H9 (cell line): Measurements from ENCODE around the gene RNF32. TPM values are rescaled to one million over a fixed set of nuclear protein-coding genes. Genes with fewer than 3 reads are reported as not detected.

ENCODE experiments used
- DNase-seq: peaks from one replicate; pipeline ENCODE4 v3.0.0-alpha.2; 2017
- H2AFZ ChIP-seq: one replicate; pipeline ENCODE4 v1.6.1; 2013; ENCODE audit warnings: mild to moderate bottlenecking, low read length, control low read depth, moderate library complexity
- H2AK5ac ChIP-seq: 2 replicates; pipeline ENCODE4 v1.6.1; 2013; ENCODE audit warnings: low read length, control low read depth, mixed read lengths; ENCODE audit not compliant: insufficient read length
- H2BK120ac ChIP-seq: one replicate; pipeline ENCODE4 v1.6.1; 2013; ENCODE audit warnings: low read depth, mild to moderate bottlenecking, low read length, control low read depth, inconsistent platforms; ENCODE audit not compliant: poor library complexity, severe bottlenecking
- H2BK12ac ChIP-seq: 2 replicates; pipeline ENCODE4 v1.6.1; 2013; ENCODE audit warnings: low read length, control low read depth, mixed read lengths, low read depth; ENCODE audit not compliant: insufficient read length
- H2BK15ac ChIP-seq: 2 replicates; pipeline ENCODE4 v1.6.1; 2013; ENCODE audit warnings: low read depth, low read length, control low read depth
- H2BK20ac ChIP-seq: one replicate; pipeline ENCODE4 v1.6.1; 2013; ENCODE audit warnings: low read depth, mild to moderate bottlenecking, low read length, control low read depth, inconsistent platforms; ENCODE audit not compliant: poor library complexity, severe bottlenecking
- H2BK5ac ChIP-seq: 2 replicates; pipeline ENCODE4 v1.6.1; 2013; ENCODE audit warnings: low read length, control low read depth, mixed read lengths; ENCODE audit not compliant: insufficient read length
- H3K14ac ChIP-seq: 2 replicates; pipeline ENCODE4 v1.6.1; 2013; ENCODE audit warnings: low read length, control low read depth; ENCODE audit not compliant: insufficient read depth
- H3K18ac ChIP-seq: 2 replicates; pipeline ENCODE4 v1.6.1; 2013; ENCODE audit warnings: low read depth, mild to moderate bottlenecking, mixed read lengths, low read length, control low read depth; ENCODE audit not compliant: insufficient read length
- H3K23ac ChIP-seq: 2 replicates; pipeline ENCODE4 v1.6.1; 2013; ENCODE audit warnings: low read length, control low read depth, mixed read lengths, low read depth; ENCODE audit not compliant: insufficient read length
- H3K23me2 ChIP-seq: 2 replicates; pipeline ENCODE4 v1.6.1; 2013; ENCODE audit warnings: low read depth, mild to moderate bottlenecking, mixed read lengths, low read length, control low read depth; ENCODE audit not compliant: insufficient read length, poor library complexity, severe bottlenecking
- H3K27ac ChIP-seq: 2 replicates; pipeline ENCODE4 v1.5.1; 2013; ENCODE audit warnings: low read length, control low read depth, mixed read lengths, low read depth; ENCODE audit not compliant: insufficient read length
- H3K27me3 ChIP-seq: 2 replicates; pipeline ENCODE4 v1.6.1; 2013; ENCODE audit warnings: low read length, control low read depth, inconsistent platforms; ENCODE audit not compliant: insufficient read depth
- H3K4ac ChIP-seq: 2 replicates; pipeline ENCODE4 v1.6.1; 2013; ENCODE audit warnings: low read depth, mild to moderate bottlenecking, control low read depth, inconsistent platforms, low read length, moderate library complexity
- H3K4me1 ChIP-seq: 2 replicates; pipeline ENCODE4 v1.6.1; 2013; ENCODE audit warnings: low read length, control low read depth, inconsistent platforms; ENCODE audit not compliant: insufficient read depth
- H3K4me2 ChIP-seq: 2 replicates; pipeline ENCODE4 v1.6.1; 2013; ENCODE audit warnings: low read length, control low read depth, mixed read lengths; ENCODE audit not compliant: insufficient read length, insufficient read depth
- H3K56ac ChIP-seq: 2 replicates; pipeline ENCODE4 v1.6.1; 2013; ENCODE audit warnings: low read depth, mild to moderate bottlenecking, mixed read lengths, low read length, control low read depth; ENCODE audit not compliant: insufficient read length
- H3K79me1 ChIP-seq: 2 replicates; pipeline ENCODE4 v1.6.1; 2013; ENCODE audit warnings: low read depth, mild to moderate bottlenecking, moderate library complexity, low read length, control low read depth, inconsistent platforms; ENCODE audit not compliant: insufficient read depth, poor library complexity, severe bottlenecking
- H3K79me2 ChIP-seq: 2 replicates; pipeline ENCODE4 v1.6.1; 2013; ENCODE audit warnings: low read length, control low read depth, inconsistent platforms; ENCODE audit not compliant: insufficient read depth
- H3K9ac ChIP-seq: 2 replicates; pipeline ENCODE4 v1.6.1; 2013; ENCODE audit warnings: low read length, control low read depth, mixed read lengths; ENCODE audit not compliant: insufficient read length; ENCODE audit errors: extremely low read depth
- H3K9me3 ChIP-seq: one replicate; pipeline ENCODE4 v1.6.1; 2013; ENCODE audit warnings: low read depth, low read length, inconsistent platforms; ENCODE audit not compliant: control insufficient read depth
- H3T11ph ChIP-seq: one replicate; pipeline ENCODE4 v1.6.1; 2013; ENCODE audit warnings: mild to moderate bottlenecking, low read length, control low read depth, inconsistent platforms
- H4K20me1 ChIP-seq: one replicate; pipeline ENCODE4 v1.6.1; 2013; ENCODE audit not compliant: control insufficient read depth, insufficient read length, insufficient read depth
- H4K5ac ChIP-seq: 2 replicates; pipeline ENCODE4 v1.6.1; 2013; ENCODE audit warnings: low read depth, mild to moderate bottlenecking, mixed read lengths, low read length, control low read depth; ENCODE audit not compliant: insufficient read length
- H4K8ac ChIP-seq: replicated peaks from 2 replicates; pipeline ENCODE4 v1.6.1; 2013; ENCODE audit warnings: low read length, control low read depth, mixed read lengths, low read depth; ENCODE audit not compliant: insufficient read length
- H4K91ac ChIP-seq: 2 replicates; pipeline ENCODE4 v1.6.1; 2013; ENCODE audit warnings: low read depth, mild to moderate bottlenecking, moderate library complexity, mixed read lengths, low read length, control low read depth; ENCODE audit not compliant: insufficient read length
- H3K27ac Mint-ChIP-seq, 3 experiments: 2 replicates in 2 of 3; 3 replicates in 1 of 3; pipeline ENCODE4 v1.8.0; 2020 to 2021; ENCODE audit warnings: mixed read lengths in 3 of 3, mild to moderate bottlenecking in 1 of 3, moderate library complexity in 1 of 3
- H3K27me3 Mint-ChIP-seq: 2 replicates; pipeline ENCODE4 v1.8.0; 2021; ENCODE audit warnings: low read depth, mild to moderate bottlenecking, moderate library complexity, mixed read lengths
- H3K36me3 Mint-ChIP-seq, 3 experiments: 2 replicates in 2 of 3; 3 replicates in 1 of 3; pipeline ENCODE4 v1.8.0; 2020 to 2021; ENCODE audit warnings: low read depth in 3 of 3, mixed read lengths in 3 of 3; ENCODE audit not compliant: insufficient read depth in 1 of 3
- H3K4me1 Mint-ChIP-seq, 2 experiments: 2 replicates each; pipeline ENCODE4 v1.8.0; 2020; ENCODE audit warnings: mixed read lengths in 2 of 2
- H3K4me3 Mint-ChIP-seq, 2 experiments: 2 replicates in 1 of 2; 3 replicates in 1 of 2; pipeline ENCODE4 v1.8.0; 2020 to 2021; ENCODE audit warnings: mild to moderate bottlenecking in 2 of 2, mixed read lengths in 2 of 2, moderate library complexity in 1 of 2
- H3K9me3 Mint-ChIP-seq, 2 experiments: 2 replicates in 1 of 2; 3 replicates in 1 of 2; pipeline ENCODE4 v1.8.0; 2020; ENCODE audit warnings: mild to moderate bottlenecking in 2 of 2, mixed read lengths in 2 of 2, moderate library complexity in 1 of 2
- CTCF ChIP-seq: fragments of 200-600 bp; sonication (generic); conservative IDR thresholded peaks from 3 replicates; pipeline ENCODE4 v1.8.0; 2021; ENCODE audit warnings: antibody characterized with exemption, mild to moderate bottlenecking
- WGBS: extraction: QIAGEN DNeasy Blood & Tissue Kit; methylation state at CpG from one replicate; pipeline ENCODE4 v1.1.7; 2013; ENCODE audit warnings: missing lambda C conversion rate, low lambda C conversion rate, mixed read lengths; ENCODE audit not compliant: insufficient read length; ENCODE audit errors: extremely low coverage; 5-methylcytosine and 5-hydroxymethylcytosine counted together
- total RNA-seq: library from RNA; stranded (reverse); gene quantifications from 2 replicates; pipeline ENCODE4 v1.2.1, GENCODE V29; 2021

RNF32 gene
- total RNA-seq, 1 experiment from 2014 or later = 0.90 TPM

GRCh38 chr7:156677374-156678054, 36.9 kb downstream of the RNF32 start:
- no peaks in the 10 kb centered on the region for H3K27me3 ChIP-seq
- DNase-seq = no peak
- Mint-ChIP-seq H3K4me3 (no peak overlapping the region), H3K9me3 (no peaks in the 10 kb centered on the region; a peak in 1 of 5 replicates), H3K4me1 (peaks cover 18 to 25% of the 10 kb centered on the region in 2 experiments), H3K27ac (peak overlapping the region in 1 of 3 experiments; percentile 51; a peak in 2 of 7 replicates), H3K36me3 (peaks cover 15 to 29% (median 20%) of the 10 kb centered on the region in 3 experiments), H3K27me3 (no peaks in the 10 kb centered on the region)
- H3K79me1 ChIP-seq = no peaks in the 10 kb centered on the region
- no peak overlapping the region for H3K27ac ChIP-seq
- no peaks in the 10 kb centered on the region for H3K79me2 ChIP-seq
- no peaks in the 10 kb centered on the region for H3K23me2 ChIP-seq
- H3K14ac ChIP-seq = no peak overlapping the region
- no peak overlapping the region for H3K4ac ChIP-seq
- no CpG with 5 or more reads among the region's 9 CpGs for WGBS
- H3K9ac ChIP-seq = no peak overlapping the region
- H2AK5ac ChIP-seq = no peak overlapping the region
- H4K20me1 ChIP-seq = no peaks in the 10 kb centered on the region
- H3K18ac ChIP-seq = no peak overlapping the region
- no peaks in the 10 kb centered on the region for H3K4me1 ChIP-seq
- H3K23ac ChIP-seq = no peak overlapping the region
- H4K91ac ChIP-seq = no peak overlapping the region
- TF ChIP-seq CTCF = no peak
- no peak overlapping the region for H4K8ac ChIP-seq
- no peaks in the 10 kb centered on the region for H3K9me3 ChIP-seq
- no peak overlapping the region for H2AFZ ChIP-seq
- no peak overlapping the region for H3K4me2 ChIP-seq
- no peak overlapping the region for H2BK120ac ChIP-seq
- no peak overlapping the region for H2BK20ac ChIP-seq
- H2BK5ac ChIP-seq = no peak overlapping the region
- H4K5ac ChIP-seq = no peak overlapping the region
- no peak overlapping the region for H2BK12ac ChIP-seq
- no peak overlapping the region for H2BK15ac ChIP-seq
- no peak overlapping the region for H3K56ac ChIP-seq
- no peak overlapping the region for H3T11ph ChIP-seq
